ENCODE data around the gene DHRSX. TPM values are rescaled to one million over a fixed set of nuclear protein-coding genes. Genes with fewer than 3 reads are reported as not detected.

Gene DHRSX
- total RNA-seq, 6 donors from 2014 or later, result 18.2 to 34.8 (median 21.2) TPM

DNA sequence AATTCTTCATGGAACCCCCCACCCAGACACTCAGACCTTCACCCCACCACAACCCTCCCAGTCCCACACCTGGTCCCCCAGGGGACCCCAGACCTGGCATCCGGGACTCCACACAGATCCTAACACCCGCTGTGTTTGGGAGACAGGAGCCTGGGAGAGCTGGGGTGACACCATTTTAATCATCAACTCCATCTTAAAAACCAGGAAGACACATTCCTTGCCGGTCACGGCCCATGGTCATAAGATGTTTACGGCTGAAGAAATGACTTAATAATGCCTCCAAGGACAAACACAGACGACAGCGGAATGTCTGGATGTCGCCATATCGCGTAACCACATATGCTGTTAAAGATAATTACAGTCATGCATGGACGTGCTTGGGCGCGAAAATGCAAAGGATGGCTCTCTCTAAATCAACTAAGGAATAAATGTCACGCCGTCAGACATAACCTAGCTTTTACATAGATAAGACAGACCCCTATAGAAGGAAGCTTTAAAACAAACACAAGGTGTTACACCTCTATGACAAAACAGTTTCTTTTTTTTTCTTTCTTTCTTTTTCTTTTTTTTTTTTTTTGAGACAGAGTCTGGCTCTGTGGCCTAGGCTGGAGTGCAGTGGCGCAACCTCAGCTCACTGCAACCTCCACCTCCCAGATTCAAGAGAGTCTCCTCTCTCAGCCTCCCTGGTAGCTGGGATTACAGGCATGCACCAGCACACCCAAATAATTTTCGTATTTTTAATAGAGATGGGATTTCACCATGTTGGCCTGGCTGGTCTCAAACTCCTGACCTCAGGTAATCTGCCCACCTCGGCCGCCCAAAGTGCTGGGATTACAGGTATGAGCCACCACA lies 2.1 kb upstream of the DHRSX start:
- Histone ChIP-seq H3K27me3 (no peaks in the 10 kb centered on the region), H3K27ac (peak overlapping the region in 1 of 4 donors; percentile 27), H3K4me3 (no peak overlapping the region), H3K36me3 (no peaks in the 10 kb centered on the region), H3K4me1 (peaks cover 20 to 28% (median 22%) of the 10 kb centered on the region in 4 donors), H3K9me3 (no peaks in the 10 kb centered on the region)
- ATAC-seq (ENCODE audit: low FRiP score in 2 of 2) (no peak), DNase-seq (peak in 1 of 2 donors; percentile 22)
- no peak for TF ChIP-seq EP300 (IDR thresholded peaks at IDR 0.05)
- TF ChIP-seq POLR2A (IDR thresholded peaks at IDR 0.05), result no peak
- TF ChIP-seq, protein P1, sequence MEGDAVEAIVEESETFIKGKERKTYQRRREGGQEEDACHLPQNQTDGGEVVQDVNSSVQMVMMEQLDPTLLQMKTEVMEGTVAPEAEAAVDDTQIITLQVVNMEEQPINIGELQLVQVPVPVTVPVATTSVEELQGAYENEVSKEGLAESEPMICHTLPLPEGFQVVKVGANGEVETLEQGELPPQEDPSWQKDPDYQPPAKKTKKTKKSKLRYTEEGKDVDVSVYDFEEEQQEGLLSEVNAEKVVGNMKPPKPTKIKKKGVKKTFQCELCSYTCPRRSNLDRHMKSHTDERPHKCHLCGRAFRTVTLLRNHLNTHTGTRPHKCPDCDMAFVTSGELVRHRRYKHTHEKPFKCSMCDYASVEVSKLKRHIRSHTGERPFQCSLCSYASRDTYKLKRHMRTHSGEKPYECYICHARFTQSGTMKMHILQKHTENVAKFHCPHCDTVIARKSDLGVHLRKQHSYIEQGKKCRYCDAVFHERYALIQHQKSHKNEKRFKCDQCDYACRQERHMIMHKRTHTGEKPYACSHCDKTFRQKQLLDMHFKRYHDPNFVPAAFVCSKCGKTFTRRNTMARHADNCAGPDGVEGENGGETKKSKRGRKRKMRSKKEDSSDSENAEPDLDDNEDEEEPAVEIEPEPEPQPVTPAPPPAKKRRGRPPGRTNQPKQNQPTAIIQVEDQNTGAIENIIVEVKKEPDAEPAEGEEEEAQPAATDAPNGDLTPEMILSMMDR (IDR thresholded peaks at IDR 0.05), result no peak
- TF ChIP-seq POLR2AphosphoS5 (IDR thresholded peaks at IDR 0.05), result no peak
- 62 to 67% methylated on average over 17 to 19 of the region's 19 CpGs for WGBS, 2 donors

DNA sequence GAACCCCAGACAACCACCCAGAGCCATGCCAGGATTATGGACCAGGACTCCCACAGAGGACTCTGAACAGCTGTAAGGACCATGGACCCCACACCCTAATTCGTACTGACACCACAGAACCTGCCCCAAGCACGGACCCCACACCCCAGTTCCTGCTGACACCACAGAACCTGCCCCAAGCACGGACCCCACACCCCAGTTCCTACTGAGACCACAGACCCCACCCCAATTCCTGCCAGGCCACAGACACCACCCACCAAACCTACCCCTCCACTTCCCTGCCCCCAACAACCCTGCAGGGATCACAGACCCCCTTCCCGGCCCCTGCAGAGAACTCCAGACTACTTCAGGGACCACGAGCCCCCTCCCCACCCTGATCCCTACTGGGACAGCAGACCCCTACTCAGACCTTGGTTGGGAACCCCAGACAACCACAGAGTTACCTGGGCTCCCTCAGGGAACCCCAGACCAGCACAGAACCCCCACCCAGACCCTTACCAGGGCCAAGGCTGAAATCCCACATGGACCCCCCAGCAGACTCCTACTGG lies 1.4 kb upstream of the DHRSX start:
- H3K27ac ChIP-seq, result peak overlapping the region in 1 of 4 donors; percentile 27
- no peaks in the 10 kb centered on the region for H3K27me3 ChIP-seq
- H3K4me3 ChIP-seq, result no peak overlapping the region
- ATAC-seq (ENCODE audit: low FRiP score in 2 of 2), result peak in 1 of 2 donors; percentile 4
- peaks cover 24 to 35% (median 29%) of the 10 kb centered on the region in 4 donors for H3K4me1 ChIP-seq
- no peaks in the 10 kb centered on the region for H3K36me3 ChIP-seq
- no peaks in the 10 kb centered on the region for H3K9me3 ChIP-seq
- DNase-seq, result peak in 1 of 2 donors; percentile 18
- WGBS, 2 donors, result 88 to 100% methylated on average over 3 to 5 of the region's 5 CpGs
- TF ChIP-seq, protein P1 (IDR thresholded peaks at IDR 0.05), result no peak
- TF ChIP-seq POLR2A (IDR thresholded peaks at IDR 0.05) (no peak), POLR2AphosphoS5 (IDR thresholded peaks at IDR 0.05) (no peak)

DNA sequence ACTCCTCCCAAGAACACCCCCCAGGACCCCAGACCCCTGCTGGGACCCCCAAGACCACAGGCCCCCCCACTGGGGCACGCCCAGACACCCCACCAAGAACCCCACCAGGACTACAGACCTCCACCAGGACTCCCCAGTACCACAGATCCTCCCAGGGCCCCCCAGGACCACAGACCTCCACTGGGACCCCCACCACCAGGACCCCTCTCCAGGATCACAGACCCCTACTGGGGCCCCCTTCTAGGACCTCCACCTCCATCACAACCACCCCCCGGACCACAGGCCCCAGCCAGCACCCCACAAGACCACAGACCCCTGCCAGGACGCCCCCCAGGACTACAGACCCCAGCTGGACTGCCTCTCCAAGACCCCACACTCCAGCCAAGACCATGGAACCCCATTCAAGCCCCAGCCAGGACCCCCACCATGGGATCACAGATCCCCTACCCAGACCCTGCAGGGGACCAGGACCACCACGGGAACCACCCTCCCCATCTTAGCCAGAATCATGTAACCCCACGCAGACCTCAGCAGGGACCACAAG lies 855 bp upstream of the DHRSX start:
- Histone ChIP-seq H3K9me3 (no peaks in the 10 kb centered on the region), H3K36me3 (no peaks in the 10 kb centered on the region), H3K27ac (peak overlapping the region in 1 of 4 donors; percentile 95), H3K27me3 (no peaks in the 10 kb centered on the region), H3K4me1 (peaks cover 24 to 37% (median 32%) of the 10 kb centered on the region in 4 donors), H3K4me3 (no peak overlapping the region)
- WGBS, 2 donors, result 89% methylated on average over 5 of the region's 5 CpGs; no CpG with 5 or more reads in 1 of the 2 donors
- peak; percentile 14 to 49 for DNase-seq
- no peak for ATAC-seq (ENCODE audit: low FRiP score in 2 of 2)
- TF ChIP-seq EP300 (IDR thresholded peaks at IDR 0.05) (no peak), POLR2AphosphoS5 (IDR thresholded peaks at IDR 0.05) (no peak), POLR2A (IDR thresholded peaks at IDR 0.05) (no peak)
- TF ChIP-seq, protein P1 (IDR thresholded peaks at IDR 0.05), result no peak

DNA sequence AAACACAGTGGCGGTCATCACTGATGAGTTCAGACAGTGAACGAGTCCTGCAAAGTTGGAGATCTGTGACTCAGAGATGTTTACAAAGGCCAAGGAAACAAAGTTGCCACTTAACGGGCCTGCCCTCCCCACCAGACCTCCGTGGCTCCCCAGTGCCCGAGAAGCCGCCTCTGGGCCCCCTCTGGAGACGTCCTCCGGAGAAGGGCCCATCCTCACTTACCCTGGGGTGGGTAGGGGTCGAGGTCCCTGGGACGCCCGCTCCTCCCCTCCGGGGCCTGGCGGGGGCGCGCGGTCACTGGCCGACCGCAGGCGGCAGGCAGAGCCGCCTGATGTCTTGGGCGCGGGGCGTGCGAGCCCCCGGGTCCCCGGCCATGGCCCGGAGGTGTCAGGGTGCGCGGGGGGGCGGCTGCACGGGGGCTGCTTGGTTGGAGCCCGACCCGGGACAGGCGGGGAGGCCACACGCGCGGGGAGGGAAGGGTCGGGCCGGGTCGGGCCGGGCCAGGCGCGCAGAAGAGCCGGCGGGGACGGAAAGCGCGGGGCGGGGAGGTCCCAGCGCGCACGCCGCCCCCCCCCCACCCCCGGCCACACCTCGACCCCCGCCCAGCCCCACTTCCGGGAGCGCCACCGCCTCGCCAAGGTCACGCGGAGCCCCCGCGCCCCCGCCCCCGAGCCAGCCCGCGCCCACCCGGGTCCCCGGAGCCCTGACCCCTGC lies 529 bp downstream of the DHRSX start:
- Histone ChIP-seq H3K27ac (peak overlapping the region; percentile 92 to 95 (median 92)), H3K9me3 (no peaks in the 10 kb centered on the region), H3K4me3 (peak overlapping the region; percentile 74 to 98 (median 92)), H3K27me3 (no peaks in the 10 kb centered on the region), H3K4me1 (peaks cover 24 to 37% (median 32%) of the 10 kb centered on the region in 4 donors), H3K36me3 (peaks cover 0 to 8% (median 2%) of the 10 kb centered on the region in 4 donors)
- TF ChIP-seq POLR2AphosphoS5 (IDR thresholded peaks at IDR 0.05), result peak in 1 of 2 donors; percentile 8
- peak in 2 of 4 donors; percentile 19 to 27 for TF ChIP-seq POLR2A (IDR thresholded peaks at IDR 0.05)
- no peak for TF ChIP-seq EP300 (IDR thresholded peaks at IDR 0.05)
- TF ChIP-seq, protein P1 (IDR thresholded peaks at IDR 0.05), result peak in 2 of 6 experiments; percentile 10 to 26
- peak; percentile 47 to 91 for DNase-seq
- peak in 1 of 2 donors; percentile 67 for ATAC-seq (ENCODE audit: low FRiP score in 2 of 2)
- WGBS, 2 donors, result 1 to 3% methylated on average over 8 to 10 of the region's 70 CpGs

All from upper lobe of left lung (tissue), 6 donors.